NCI-H2081 (cell line): Measurements from ENCODE around the gene RDM1.

Experiments used
- DNase-seq, 2 experiments: peaks; one replicate each; lab custom pipeline; 2025; lab: John Stamatoyannopoulos, UW

RDM1 gene

GRCh38 chr17:35870906-35871819 lies 59.4 kb downstream of the RDM1 start:
- DNase-seq = no peak

GRCh38 chr17:35868737-35869136 lies 61.8 kb downstream of the RDM1 start, which contains the start of gene HEATR9:
HEATR9 (minus strand) TSS chr17:35868891; CDS start chr17:35868742, 149 bp downstream.
- no peak for DNase-seq
